Activated CD4-positive, alpha-beta T cell treated with anti-CD3 and anti-CD28 coated beads, Interleukin-2, amount 10 ng/mL, durations not matched to agents 7 days and 5 days (primary cell): ENCODE results near the gene ANKZF1. TPM values are rescaled to one million over a fixed set of nuclear protein-coding genes. Genes with fewer than 3 reads are reported as not detected.
A peak's percentile ranks its signal among the peaks of the same experiment; 100 is the strongest.
"Not testable (repeated sequence)": the region's sequence is repeated elsewhere in the genome, so short reads cannot be mapped to it uniquely, and the experiment has no call there.

Source experiments
- CTCF ChIA-PET: fragments of 350-600 bp; sonication (Branson Sonifier 250); formaldehyde crosslinking; loops from one replicate; lab custom pipeline; 2021; ENCODE audit warnings: antibody characterized with exemption; lab: Charles Lee
- POLR2A ChIA-PET: fragments of 350-600 bp; sonication (Branson Sonifier 250); formaldehyde crosslinking; loops from one replicate; lab custom pipeline; 2021; ENCODE audit warnings: antibody characterized with exemption; lab: Charles Lee
- DNase-seq: peaks from one replicate; pipeline ENCODE4 v3.0.0-alpha.2; 2020
- H3K27ac Mint-ChIP-seq: one replicate; pipeline ENCODE4 v1.8.0; 2021; ENCODE audit warnings: mild to moderate bottlenecking, moderate library complexity, mixed read lengths
- H3K27me3 Mint-ChIP-seq: one replicate; pipeline ENCODE4 v1.8.0; 2021; ENCODE audit warnings: mixed read lengths
- H3K36me3 Mint-ChIP-seq: one replicate; pipeline ENCODE4 v1.8.0; 2021; ENCODE audit warnings: low read depth, mixed read lengths
- H3K4me1 Mint-ChIP-seq: one replicate; pipeline ENCODE4 v1.8.0; 2021; ENCODE audit warnings: mixed read lengths
- H3K4me3 Mint-ChIP-seq: one replicate; pipeline ENCODE4 v1.8.0; 2021; ENCODE audit warnings: mild to moderate bottlenecking, moderate library complexity, mixed read lengths
- H3K9me3 Mint-ChIP-seq: one replicate; pipeline ENCODE4 v1.8.0; 2021; ENCODE audit warnings: mixed read lengths
- total RNA-seq, 2 experiments: library from RNA; stranded (reverse); gene quantifications; one replicate each; pipeline ENCODE4 v1.2.3, GENCODE V29; 2021

ANKZF1 gene
- total RNA-seq, 2 experiments from 2014 or later, result 92.0 to 100 TPM

DNA sequence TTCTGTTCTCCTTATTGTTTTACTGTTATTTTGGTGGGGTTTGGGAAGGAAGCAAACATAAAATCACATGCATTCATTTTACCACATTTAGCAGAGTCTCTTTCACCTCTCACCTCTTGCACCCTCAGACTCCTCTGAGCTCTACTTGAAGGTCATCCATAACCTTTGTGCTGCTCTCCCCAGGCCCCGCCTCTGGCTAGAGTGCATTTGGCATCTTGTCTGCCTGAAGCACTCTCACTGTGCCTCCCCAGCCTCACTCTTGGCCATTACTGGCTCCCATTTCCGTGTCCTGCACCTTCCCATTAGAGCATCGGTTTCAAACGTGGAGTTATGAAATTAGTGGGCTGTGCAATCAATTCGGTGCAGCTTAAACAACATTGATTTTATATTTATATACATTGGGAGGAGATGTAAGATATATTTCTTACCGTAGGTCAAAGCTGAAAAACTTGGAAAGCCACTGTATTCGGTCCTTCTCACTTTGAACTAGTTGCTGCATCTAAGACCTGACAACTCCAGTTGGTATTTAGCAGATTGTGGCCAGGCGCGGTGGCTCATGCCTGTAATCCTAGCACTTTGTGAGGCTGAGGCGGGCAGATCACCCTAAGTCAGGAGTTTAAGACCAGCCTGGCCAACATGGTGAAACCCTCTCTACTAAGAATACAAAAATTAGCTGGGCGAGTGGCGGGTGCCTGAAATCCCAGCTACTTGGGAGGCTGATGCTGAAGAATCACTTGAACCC, 30.0 kb upstream of the ANKZF1 start:
- no peaks in the 10 kb centered on the region for H3K27me3 Mint-ChIP-seq
- H3K27ac Mint-ChIP-seq, result no peak overlapping the region
- no peaks in the 10 kb centered on the region for H3K36me3 Mint-ChIP-seq
- H3K4me1 Mint-ChIP-seq, result peaks cover 7% of the 10 kb centered on the region
- POLR2A ChIA-PET, result interaction anchor here (0.8 kb wide), 1 partner anchor 17 kb away, joined by 4 read pairs; no protein-coding TSS in a partner anchor
- no peak for DNase-seq
- no peak overlapping the region for H3K4me3 Mint-ChIP-seq
- H3K9me3 Mint-ChIP-seq, result peaks cover 3% of the 10 kb centered on the region
- CTCF ChIA-PET, result interaction anchor here (0.8 to 7.5 kb wide), 6 partner anchors 12 to 468 kb away, joined by 3 to 40 read pairs (median 5); partner anchors contain the start of gene CNPPD1

DNA sequence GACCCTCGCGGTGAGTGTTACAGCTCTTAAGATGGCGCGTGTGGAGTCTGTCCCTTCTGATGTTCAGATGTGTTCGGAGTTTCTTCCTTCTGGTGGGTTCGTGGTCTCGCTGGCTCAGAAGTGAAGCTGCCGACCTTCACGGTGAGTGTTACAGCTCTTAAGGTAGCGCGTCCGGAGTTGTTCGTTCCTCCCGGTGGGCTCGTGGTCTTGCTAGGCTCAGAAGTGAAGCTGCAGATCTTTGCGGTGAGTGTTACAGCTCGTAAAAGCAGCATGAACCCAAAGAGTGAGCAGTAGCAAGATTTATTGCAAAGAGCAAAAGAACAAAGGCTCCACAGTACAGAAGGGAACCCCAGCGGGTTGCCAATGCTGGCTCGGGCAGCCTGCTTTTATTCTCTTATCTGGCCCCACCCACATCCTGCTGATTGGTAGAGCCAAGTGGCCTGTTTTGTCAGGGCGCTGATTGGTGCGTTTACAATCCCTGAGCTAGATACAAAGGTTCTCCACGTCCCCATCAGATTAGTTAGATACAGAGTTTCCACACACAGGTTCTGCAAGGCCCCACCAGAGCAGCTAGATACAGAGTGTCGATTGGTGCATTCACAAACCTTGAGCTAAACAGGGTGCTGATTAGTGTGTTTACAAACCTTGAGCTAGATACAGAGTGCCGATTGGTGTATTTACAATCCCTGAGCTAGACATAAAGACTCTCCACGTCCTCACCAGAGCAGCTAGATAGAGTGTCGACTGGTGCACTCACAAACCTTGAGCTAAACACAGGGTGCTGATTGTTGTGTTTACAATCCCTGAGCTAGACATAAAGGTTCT, 28.9 kb upstream of the ANKZF1 start:
- not testable (repeated sequence) for DNase-seq, H3K9me3 Mint-ChIP-seq, H3K36me3 Mint-ChIP-seq, H3K27me3 Mint-ChIP-seq, H3K4me1 Mint-ChIP-seq
- CTCF ChIA-PET, result interaction anchor here (0.9 to 7.5 kb wide), 5 partner anchors 11 to 95 kb away, joined by 5 to 40 read pairs (median 5); partner anchors contain the start of gene DNAJB2
- Mint-ChIP-seq H3K27ac (peak overlapping the region; percentile 70), H3K4me3 (peak overlapping the region; percentile 35)
- POLR2A ChIA-PET, result interaction anchor here (0.8 kb wide), 1 partner anchor 18 kb away, joined by 4 read pairs; no protein-coding TSS in a partner anchor

- H3K4me3 Mint-ChIP-seq, DNase-seq, H3K27me3 Mint-ChIP-seq, H3K36me3 Mint-ChIP-seq, H3K27ac Mint-ChIP-seq, POLR2A ChIA-PET, H3K9me3 Mint-ChIP-seq: not testable (repeated sequence)
- CTCF ChIA-PET, result interaction anchor here (1.0 to 7.5 kb wide), 3 partner anchors 19 to 97 kb away, joined by 3 to 40 read pairs (median 5); no protein-coding TSS in a partner anchor
- peaks cover 12% of the 10 kb centered on the region for H3K4me1 Mint-ChIP-seq
These were observed 28.3 kb upstream of the ANKZF1 start for GRCh38 chr2:219201331-219201730.

- H3K4me3 Mint-ChIP-seq, result no peak overlapping the region
- H3K27me3 Mint-ChIP-seq, result no peaks in the 10 kb centered on the region
- H3K27ac Mint-ChIP-seq, result peak overlapping the region; percentile 25
- peaks cover 15% of the 10 kb centered on the region for H3K36me3 Mint-ChIP-seq
- peaks cover 40% of the 10 kb centered on the region for H3K4me1 Mint-ChIP-seq
- ChIA-PET CTCF (interaction anchor here (0.6 to 1.2 kb wide), 5 partner anchors 10 to 306 kb away, joined by 3 to 4 read pairs (median 3); no protein-coding TSS in a partner anchor), POLR2A (interaction anchor here (0.7 kb wide), 1 partner anchor 19 kb away, joined by 4 read pairs; no protein-coding TSS in a partner anchor)
- peaks cover 3% of the 10 kb centered on the region for H3K9me3 Mint-ChIP-seq
- no peak for DNase-seq
These were observed 25.0 kb upstream of the ANKZF1 start for GRCh38 chr2:219204425-219205164.

DNA sequence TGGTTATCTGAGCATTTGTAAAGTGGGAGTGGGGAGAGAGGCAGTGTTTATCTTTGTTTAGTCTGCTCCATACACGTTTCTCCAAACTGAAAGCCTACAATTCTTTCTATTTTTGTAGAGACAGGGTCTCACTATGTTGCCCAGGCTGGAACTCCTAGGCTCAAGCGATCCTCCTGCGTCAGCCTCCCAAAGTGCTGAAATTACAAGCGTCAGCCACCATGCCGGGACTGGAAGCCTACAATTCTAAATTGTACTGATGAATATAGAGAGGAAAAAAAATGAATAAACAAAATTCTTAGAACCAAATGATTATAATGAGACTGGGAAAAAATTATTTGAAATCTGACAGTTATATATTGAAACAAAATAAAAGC, 24.5 kb upstream of the ANKZF1 start:
- Mint-ChIP-seq H3K4me1 (peaks cover 45% of the 10 kb centered on the region), H3K27ac (peak overlapping the region; percentile 64), H3K27me3 (no peaks in the 10 kb centered on the region), H3K4me3 (peak overlapping the region; percentile 80), H3K36me3 (peaks cover 16% of the 10 kb centered on the region), H3K9me3 (peaks cover 3% of the 10 kb centered on the region)
- POLR2A ChIA-PET, result no interaction called here
- CTCF ChIA-PET, result interaction anchor here (0.6 to 1.8 kb wide), 5 partner anchors 9 to 307 kb away, joined by 3 to 5 read pairs (median 4); partner anchors contain the start of gene CNPPD1
- no peak for DNase-seq

- DNase-seq, result no peak
These were observed 23.7 kb upstream of the ANKZF1 start for GRCh38 chr2:219205981-219206327.

GRCh38 chr2:219206328-219207133, 23.1 kb upstream of the ANKZF1 start, which contains the start of gene ZFAND2B:
Gene ZFAND2B, plus strand, starts transcription at chr2:219206782. Its CDS starts 206 bp downstream, at chr2:219206988.
- POLR2A ChIA-PET, result interaction anchor here (0.5 to 1.4 kb wide), 4 partner anchors 21 to 26 kb away, joined by 3 to 4 read pairs (median 4); partner anchors contain the start of genes ANKZF1 and ATG9A
- Mint-ChIP-seq H3K27ac (peak within 1 kb of the TSS; percentile 95), H3K4me1 (peaks cover 52% of the 10 kb centered on the region), H3K36me3 (peaks cover 16% of the 10 kb centered on the region), H3K9me3 (peaks cover 3% of the 10 kb centered on the region), H3K4me3 (peak within 1 kb of the TSS; percentile 80), H3K27me3 (no peaks in the 10 kb centered on the region)
- peak; percentile 95 for DNase-seq
- CTCF ChIA-PET, result interaction anchor here (1.1 to 2.0 kb wide), 10 partner anchors 10 to 88 kb away, joined by 3 to 13 read pairs (median 4); partner anchors contain the start of genes CNPPD1, GLB1L, STK16 and TUBA4B

More at GRCh38 chr2:219205981-219206327, 23.7 kb upstream of the ANKZF1 start:
- Mint-ChIP-seq H3K27me3 (no peaks in the 10 kb centered on the region), H3K4me3 (peak overlapping the region; percentile 80), H3K9me3 (peaks cover 3% of the 10 kb centered on the region), H3K27ac (peak overlapping the region; percentile 95), H3K36me3 (peaks cover 16% of the 10 kb centered on the region), H3K4me1 (peaks cover 46% of the 10 kb centered on the region)
- CTCF ChIA-PET, result interaction anchor here (1.2 to 1.9 kb wide), 8 partner anchors 10 to 89 kb away, joined by 3 to 13 read pairs (median 4); partner anchors contain the start of gene CNPPD1
- POLR2A ChIA-PET, result interaction anchor here (1.2 to 1.4 kb wide), 3 partner anchors 24 to 26 kb away, joined by 3 to 4 read pairs (median 4); partner anchors contain the start of genes ANKZF1 and ATG9A

GRCh38 chr2:219207134-219207883, 22.3 kb upstream of the ANKZF1 start:
- Mint-ChIP-seq H3K4me1 (peaks cover 58% of the 10 kb centered on the region), H3K27ac (peak overlapping the region; percentile 95), H3K36me3 (peaks cover 20% of the 10 kb centered on the region), H3K27me3 (no peaks in the 10 kb centered on the region), H3K9me3 (peaks cover 3% of the 10 kb centered on the region), H3K4me3 (peak overlapping the region; percentile 80)
- CTCF ChIA-PET, result interaction anchor here (0.9 to 2.0 kb wide), 10 partner anchors 10 to 311 kb away, joined by 3 to 13 read pairs (median 4); partner anchors contain the start of genes GLB1L, STK16 and TUBA4B
- POLR2A ChIA-PET, result interaction anchor here (0.6 to 1.4 kb wide), 2 partner anchors 14 to 27 kb away, joined by 4 to 7 read pairs; no protein-coding TSS in a partner anchor
- no peak for DNase-seq

DNA sequence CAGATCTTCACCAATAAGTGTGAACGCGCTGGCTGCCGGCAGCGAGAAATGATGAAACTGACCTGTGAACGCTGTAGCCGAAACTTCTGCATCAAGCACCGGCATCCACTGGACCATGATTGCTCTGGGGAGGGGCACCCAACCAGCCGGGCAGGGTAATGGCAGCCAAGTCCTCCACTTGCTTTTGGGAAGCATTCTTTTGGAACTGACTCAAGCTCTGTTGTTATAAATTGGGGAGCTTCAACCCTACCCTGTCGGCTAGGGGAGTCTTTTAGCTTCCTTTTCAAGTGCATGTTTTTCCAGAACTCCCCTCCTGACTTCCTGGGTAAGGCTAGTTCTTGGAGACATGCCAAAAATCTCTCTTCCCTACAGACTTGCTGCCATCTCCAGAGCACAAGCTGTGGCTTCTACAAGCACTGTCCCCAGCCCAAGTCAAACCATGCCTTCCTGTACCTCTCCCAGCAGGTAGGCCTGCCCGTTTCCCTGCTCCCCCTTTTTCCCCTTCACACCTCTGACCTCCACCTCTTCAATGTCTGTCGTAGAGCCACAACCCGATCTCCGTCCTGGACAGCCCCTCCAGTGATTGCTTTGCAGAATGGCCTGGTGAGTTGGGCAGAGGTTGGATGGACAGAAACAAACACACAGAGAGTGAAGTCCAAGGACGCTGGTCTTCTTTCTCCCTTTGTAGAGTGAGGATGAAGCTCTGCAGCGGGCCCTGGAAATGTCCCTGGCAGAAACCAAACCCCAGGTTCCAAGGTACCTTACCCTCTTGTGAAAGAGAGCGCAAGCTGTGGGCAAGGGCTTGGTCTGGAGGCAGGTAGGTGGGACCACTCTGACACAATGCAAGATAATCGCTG, 21.5 kb upstream of the ANKZF1 start:
- DNase-seq, result no peak
- Mint-ChIP-seq H3K27me3 (no peaks in the 10 kb centered on the region), H3K9me3 (peaks cover 3% of the 10 kb centered on the region), H3K4me3 (peak overlapping the region; percentile 80), H3K27ac (peak overlapping the region; percentile 95), H3K36me3 (peaks cover 20% of the 10 kb centered on the region), H3K4me1 (peaks cover 58% of the 10 kb centered on the region)
- ChIA-PET POLR2A (interaction anchor here (0.6 kb wide), 1 partner anchor 15 kb away, joined by 7 read pairs; no protein-coding TSS in a partner anchor), CTCF (interaction anchor here (0.8 to 2.0 kb wide), 11 partner anchors 9 to 312 kb away, joined by 3 to 6 read pairs (median 4); partner anchors contain the start of genes CNPPD1 and TUBA4B)
